Measurements from ENCODE around the gene CHSY3.

CHSY3 gene

DNA sequence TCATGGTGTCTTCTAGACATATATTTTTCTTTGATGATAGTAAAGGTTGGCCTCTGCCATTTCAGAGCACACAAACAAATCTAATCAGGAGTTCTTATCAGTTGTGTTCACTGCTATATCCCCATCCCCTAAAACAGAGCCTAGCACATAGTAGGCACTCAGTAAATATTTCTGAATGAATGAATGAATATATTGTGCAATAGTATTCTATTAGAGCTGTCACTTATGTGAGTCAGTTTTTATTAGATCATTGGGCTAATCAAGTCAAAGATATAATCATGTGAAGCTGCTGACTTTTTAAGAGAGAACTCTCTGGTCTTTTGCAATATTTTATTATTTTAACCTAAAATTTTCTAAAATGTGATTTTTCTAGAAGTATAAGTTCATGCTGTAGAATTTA is 84.2 kb downstream of the CHSY3 start:
- no peak overlapping the region for H3K4me3 ChIP-seq (ENCODE audit: low read depth, low read length)
- no peak overlapping the region for H3K27ac ChIP-seq (ENCODE audit: extremely low read depth, low read depth, low read length)
- no peaks in the 10 kb centered on the region for H3K36me3 ChIP-seq (ENCODE audit: control insufficient read depth in 2 of 2, insufficient read depth in 1 of 2, low read length in 2 of 2)
- ChIA-PET POLR2A (no interaction called here), CTCF (no interaction called here)
- H3K9me3 ChIP-seq (ENCODE audit: control insufficient read depth, insufficient read depth, low read depth, low read length): no peaks in the 10 kb centered on the region
- TF ChIP-seq ZNF354C (tag by site-specific recombination; IDR thresholded peaks at IDR 0.05; ENCODE audit: borderline replicate concordance, low read depth): no peak
- no peak for TF ChIP-seq ZNF610 (tag by site-specific recombination; IDR thresholded peaks at IDR 0.05; ENCODE audit: borderline replicate concordance)
- TF ChIP-seq ZNF221 (tag by site-specific recombination; IDR thresholded peaks at IDR 0.05; ENCODE audit: borderline replicate concordance): no peak
- TF ChIP-seq, protein P1, sequence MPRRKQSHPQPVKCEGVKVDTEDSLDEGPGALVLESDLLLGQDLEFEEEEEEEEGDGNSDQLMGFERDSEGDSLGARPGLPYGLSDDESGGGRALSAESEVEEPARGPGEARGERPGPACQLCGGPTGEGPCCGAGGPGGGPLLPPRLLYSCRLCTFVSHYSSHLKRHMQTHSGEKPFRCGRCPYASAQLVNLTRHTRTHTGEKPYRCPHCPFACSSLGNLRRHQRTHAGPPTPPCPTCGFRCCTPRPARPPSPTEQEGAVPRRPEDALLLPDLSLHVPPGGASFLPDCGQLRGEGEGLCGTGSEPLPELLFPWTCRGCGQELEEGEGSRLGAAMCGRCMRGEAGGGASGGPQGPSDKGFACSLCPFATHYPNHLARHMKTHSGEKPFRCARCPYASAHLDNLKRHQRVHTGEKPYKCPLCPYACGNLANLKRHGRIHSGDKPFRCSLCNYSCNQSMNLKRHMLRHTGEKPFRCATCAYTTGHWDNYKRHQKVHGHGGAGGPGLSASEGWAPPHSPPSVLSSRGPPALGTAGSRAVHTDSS (tag by site-specific recombination; IDR thresholded peaks at IDR 0.05): no peak
- TF ChIP-seq WT1 (tag by site-specific recombination; IDR thresholded peaks at IDR 0.05): no peak
- no peak for TF ChIP-seq ZSCAN16 (tag by site-specific recombination; IDR thresholded peaks at IDR 0.05)
- no peak for TF ChIP-seq REPIN1 (tag by site-specific recombination; IDR thresholded peaks at IDR 0.05; ENCODE audit: low read depth)
- TF ChIP-seq SP2 (tag by site-specific recombination; IDR thresholded peaks at IDR 0.05): no peak
- no peak for TF ChIP-seq ZNF202 (tag by site-specific recombination; IDR thresholded peaks at IDR 0.05; ENCODE audit: borderline replicate concordance)
- no peak for TF ChIP-seq ZNF223 (tag by site-specific recombination; IDR thresholded peaks at IDR 0.05)
- no peak for TF ChIP-seq ZFP3 (tag by site-specific recombination; IDR thresholded peaks at IDR 0.05; ENCODE audit: low read depth)
- TF ChIP-seq, protein P2, sequence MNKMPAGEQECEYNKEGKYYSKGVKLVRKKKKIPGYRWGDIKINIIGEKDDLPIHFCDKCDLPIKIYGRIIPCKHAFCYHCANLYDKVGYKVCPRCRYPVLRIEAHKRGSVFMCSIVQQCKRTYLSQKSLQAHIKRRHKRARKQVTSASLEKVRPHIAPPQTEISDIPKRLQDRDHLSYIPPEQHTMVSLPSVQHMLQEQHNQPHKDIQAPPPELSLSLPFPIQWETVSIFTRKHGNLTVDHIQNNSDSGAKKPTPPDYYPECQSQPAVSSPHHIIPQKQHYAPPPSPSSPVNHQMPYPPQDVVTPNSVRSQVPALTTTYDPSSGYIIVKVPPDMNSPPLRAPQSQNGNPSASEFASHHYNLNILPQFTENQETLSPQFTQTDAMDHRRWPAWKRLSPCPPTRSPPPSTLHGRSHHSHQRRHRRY (tag by site-specific recombination; IDR thresholded peaks at IDR 0.05): no peak
- TF ChIP-seq, protein P3, sequence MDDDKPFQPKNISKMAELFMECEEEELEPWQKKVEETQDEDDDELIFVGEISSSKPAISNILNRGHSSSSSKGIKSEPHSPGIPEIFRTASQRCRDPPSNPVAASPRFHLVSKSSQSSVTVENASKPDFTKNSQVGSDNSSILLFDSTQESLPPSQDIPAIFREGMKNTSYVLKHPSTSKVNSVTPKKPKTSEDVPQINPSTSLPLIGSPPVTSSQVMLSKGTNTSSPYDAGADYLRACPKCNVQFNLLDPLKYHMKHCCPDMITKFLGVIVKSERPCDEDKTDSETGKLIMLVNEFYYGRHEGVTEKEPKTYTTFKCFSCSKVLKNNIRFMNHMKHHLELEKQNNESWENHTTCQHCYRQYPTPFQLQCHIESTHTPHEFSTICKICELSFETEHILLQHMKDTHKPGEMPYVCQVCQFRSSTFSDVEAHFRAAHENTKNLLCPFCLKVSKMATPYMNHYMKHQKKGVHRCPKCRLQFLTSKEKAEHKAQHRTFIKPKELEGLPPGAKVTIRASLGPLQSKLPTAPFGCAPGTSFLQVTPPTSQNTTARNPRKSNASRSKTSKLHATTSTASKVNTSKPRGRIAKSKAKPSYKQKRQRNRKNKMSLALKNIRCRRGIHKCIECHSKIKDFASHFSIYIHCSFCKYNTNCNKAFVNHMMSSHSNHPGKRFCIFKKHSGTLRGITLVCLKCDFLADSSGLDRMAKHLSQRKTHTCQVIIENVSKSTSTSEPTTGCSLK (tag by site-specific recombination; IDR thresholded peaks at IDR 0.05): no peak
- TF ChIP-seq ZNF654 (tag by site-specific recombination; IDR thresholded peaks at IDR 0.05; ENCODE audit: low read depth): no peak
- TF ChIP-seq ZNF626 (tag by site-specific recombination; IDR thresholded peaks at IDR 0.05): no peak
- no peak for TF ChIP-seq ZBTB48 (tag by site-specific recombination; IDR thresholded peaks at IDR 0.05)
- TF ChIP-seq ZBTB1 (tag by site-specific recombination; IDR thresholded peaks at IDR 0.05): no peak
- H3K4me1 ChIP-seq (ENCODE audit: control insufficient read depth, insufficient read depth, low read length): no peaks in the 10 kb centered on the region

DNA sequence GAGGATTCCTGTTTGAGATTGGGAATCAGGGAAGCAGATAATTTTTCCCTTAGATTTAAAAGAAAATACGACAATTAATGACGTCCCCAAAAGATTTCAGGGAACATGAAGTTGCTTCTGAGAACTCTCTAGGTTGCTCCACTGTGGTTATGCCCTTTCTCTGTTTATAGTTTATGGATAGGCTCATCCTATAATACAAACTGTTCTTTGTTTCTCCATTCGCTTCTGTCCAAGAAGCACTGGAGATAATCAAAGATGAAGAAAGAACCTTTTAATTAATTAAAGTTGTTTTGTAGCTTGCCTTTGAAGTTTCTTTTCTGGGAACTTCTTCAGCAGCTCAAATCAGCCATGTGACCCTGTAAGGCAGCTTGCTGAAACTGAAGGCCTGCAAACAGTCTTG is 87.5 kb downstream of the CHSY3 start:
- Histone ChIP-seq H3K27ac (ENCODE audit: extremely low read depth, low read depth, low read length) (no peak overlapping the region), H3K4me3 (ENCODE audit: low read depth, low read length) (no peak overlapping the region), H3K4me1 (ENCODE audit: control insufficient read depth, insufficient read depth, low read length) (no peaks in the 10 kb centered on the region), H3K36me3 (ENCODE audit: control insufficient read depth in 2 of 2, insufficient read depth in 1 of 2, low read length in 2 of 2) (no peaks in the 10 kb centered on the region), H3K9me3 (ENCODE audit: control insufficient read depth, insufficient read depth, low read depth, low read length) (no peaks in the 10 kb centered on the region)
- CTCF ChIA-PET: no interaction called here
- POLR2A ChIA-PET: no interaction called here
- TF ChIP-seq, protein P4, sequence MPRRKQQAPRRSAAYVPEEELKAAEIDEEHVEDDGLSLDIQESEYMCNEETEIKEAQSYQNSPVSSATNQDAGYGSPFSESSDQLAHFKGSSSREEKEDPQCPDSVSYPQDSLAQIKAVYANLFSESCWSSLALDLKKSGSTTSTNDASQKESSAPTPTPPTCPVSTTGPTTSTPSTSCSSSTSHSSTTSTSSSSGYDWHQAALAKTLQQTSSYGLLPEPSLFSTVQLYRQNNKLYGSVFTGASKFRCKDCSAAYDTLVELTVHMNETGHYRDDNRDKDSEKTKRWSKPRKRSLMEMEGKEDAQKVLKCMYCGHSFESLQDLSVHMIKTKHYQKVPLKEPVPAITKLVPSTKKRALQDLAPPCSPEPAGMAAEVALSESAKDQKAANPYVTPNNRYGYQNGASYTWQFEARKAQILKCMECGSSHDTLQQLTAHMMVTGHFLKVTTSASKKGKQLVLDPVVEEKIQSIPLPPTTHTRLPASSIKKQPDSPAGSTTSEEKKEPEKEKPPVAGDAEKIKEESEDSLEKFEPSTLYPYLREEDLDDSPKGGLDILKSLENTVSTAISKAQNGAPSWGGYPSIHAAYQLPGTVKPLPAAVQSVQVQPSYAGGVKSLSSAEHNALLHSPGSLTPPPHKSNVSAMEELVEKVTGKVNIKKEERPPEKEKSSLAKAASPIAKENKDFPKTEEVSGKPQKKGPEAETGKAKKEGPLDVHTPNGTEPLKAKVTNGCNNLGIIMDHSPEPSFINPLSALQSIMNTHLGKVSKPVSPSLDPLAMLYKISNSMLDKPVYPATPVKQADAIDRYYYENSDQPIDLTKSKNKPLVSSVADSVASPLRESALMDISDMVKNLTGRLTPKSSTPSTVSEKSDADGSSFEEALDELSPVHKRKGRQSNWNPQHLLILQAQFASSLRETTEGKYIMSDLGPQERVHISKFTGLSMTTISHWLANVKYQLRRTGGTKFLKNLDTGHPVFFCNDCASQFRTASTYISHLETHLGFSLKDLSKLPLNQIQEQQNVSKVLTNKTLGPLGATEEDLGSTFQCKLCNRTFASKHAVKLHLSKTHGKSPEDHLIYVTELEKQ (tag by site-specific recombination; IDR thresholded peaks at IDR 0.05; ENCODE audit: borderline replicate concordance): no peak
- TF ChIP-seq ZNF311 (tag by site-specific recombination; IDR thresholded peaks at IDR 0.05; ENCODE audit: borderline replicate concordance): no peak
- no peak for TF ChIP-seq ZNF768 (tag by site-specific recombination; IDR thresholded peaks at IDR 0.05)
- TF ChIP-seq SALL2 (tag by site-specific recombination; IDR thresholded peaks at IDR 0.05; ENCODE audit: borderline replicate concordance): no peak
- no peak for TF ChIP-seq ZNF354C (tag by site-specific recombination; IDR thresholded peaks at IDR 0.05; ENCODE audit: borderline replicate concordance, low read depth)
- no peak for TF ChIP-seq ZNF426 (tag by site-specific recombination; IDR thresholded peaks at IDR 0.05)
- TF ChIP-seq ZNF571 (tag by site-specific recombination; IDR thresholded peaks at IDR 0.05): no peak
- TF ChIP-seq, protein P5, sequence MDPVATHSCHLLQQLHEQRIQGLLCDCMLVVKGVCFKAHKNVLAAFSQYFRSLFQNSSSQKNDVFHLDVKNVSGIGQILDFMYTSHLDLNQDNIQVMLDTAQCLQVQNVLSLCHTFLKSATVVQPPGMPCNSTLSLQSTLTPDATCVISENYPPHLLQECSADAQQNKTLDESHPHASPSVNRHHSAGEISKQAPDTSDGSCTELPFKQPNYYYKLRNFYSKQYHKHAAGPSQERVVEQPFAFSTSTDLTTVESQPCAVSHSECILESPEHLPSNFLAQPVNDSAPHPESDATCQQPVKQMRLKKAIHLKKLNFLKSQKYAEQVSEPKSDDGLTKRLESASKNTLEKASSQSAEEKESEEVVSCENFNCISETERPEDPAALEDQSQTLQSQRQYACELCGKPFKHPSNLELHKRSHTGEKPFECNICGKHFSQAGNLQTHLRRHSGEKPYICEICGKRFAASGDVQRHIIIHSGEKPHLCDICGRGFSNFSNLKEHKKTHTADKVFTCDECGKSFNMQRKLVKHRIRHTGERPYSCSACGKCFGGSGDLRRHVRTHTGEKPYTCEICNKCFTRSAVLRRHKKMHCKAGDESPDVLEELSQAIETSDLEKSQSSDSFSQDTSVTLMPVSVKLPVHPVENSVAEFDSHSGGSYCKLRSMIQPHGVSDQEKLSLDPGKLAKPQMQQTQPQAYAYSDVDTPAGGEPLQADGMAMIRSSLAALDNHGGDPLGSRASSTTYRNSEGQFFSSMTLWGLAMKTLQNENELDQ (tag by site-specific recombination; IDR thresholded peaks at IDR 0.05; ENCODE audit: low read depth): no peak
- TF ChIP-seq ZNF585B (tag by site-specific recombination; IDR thresholded peaks at IDR 0.05): no peak
- no peak for TF ChIP-seq ZNF610 (tag by site-specific recombination; IDR thresholded peaks at IDR 0.05; ENCODE audit: borderline replicate concordance)
- TF ChIP-seq ZBTB7A (tag by site-specific recombination; IDR thresholded peaks at IDR 0.05; ENCODE audit: low read depth): no peak

All from HEK293 (cell line).